HG03103 (cell line): ENCODE data around the gene WDR64.
A peak's percentile ranks its signal among the peaks of the same experiment; 100 is the strongest.
"Not testable (repeated sequence)": the region's sequence is repeated elsewhere in the genome, so short reads cannot be mapped to it uniquely, and the experiment has no call there.

Source experiments
- ATAC-seq: cut with Tn5 transposase; IDR thresholded peaks from one replicate; pipeline ENCODE4 v1.9.1; 2021; ENCODE audit warnings: low read depth; ENCODE audit not compliant: unreplicated experiment

WDR64 gene

DNA sequence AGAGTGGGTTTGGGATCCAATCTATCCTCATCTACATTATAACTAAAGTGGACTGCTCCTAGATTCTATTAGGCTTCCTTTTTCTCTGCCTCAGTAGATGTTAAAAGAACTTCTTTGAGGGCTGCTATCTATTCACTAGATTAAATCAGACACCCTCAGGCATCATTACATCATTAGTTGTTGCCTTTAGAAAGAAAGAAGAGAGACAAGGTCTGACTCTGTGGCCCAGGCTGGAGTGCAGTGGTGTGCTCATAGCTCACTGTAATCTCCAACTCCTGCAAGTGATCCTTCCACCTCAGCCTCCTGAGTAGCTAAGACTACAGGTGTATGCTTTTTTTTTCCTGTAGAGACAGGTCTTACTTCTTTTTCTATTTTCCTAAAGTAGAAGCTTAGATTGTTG lies 124.8 kb downstream of the WDR64 start:
- ATAC-seq = no peak

DNA sequence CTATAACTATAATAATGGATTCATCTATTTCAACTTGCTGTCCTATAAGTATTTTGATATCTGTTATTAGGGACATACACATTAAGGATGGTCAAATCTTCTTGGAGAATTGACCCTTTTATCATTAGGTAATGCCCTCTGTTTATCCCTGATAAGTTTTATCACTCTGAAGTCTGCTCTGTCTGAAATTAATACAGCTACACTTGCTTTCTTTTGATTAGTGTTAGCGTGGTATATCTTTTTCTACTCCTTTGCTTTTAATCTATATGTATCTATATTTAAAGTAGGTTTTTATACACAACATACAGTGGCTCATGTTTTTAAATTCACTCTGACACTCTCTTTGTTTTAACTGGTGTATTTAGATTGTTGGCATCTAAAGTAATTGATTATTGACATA lies 126.0 kb downstream of the WDR64 start:
- no peak for ATAC-seq

DNA sequence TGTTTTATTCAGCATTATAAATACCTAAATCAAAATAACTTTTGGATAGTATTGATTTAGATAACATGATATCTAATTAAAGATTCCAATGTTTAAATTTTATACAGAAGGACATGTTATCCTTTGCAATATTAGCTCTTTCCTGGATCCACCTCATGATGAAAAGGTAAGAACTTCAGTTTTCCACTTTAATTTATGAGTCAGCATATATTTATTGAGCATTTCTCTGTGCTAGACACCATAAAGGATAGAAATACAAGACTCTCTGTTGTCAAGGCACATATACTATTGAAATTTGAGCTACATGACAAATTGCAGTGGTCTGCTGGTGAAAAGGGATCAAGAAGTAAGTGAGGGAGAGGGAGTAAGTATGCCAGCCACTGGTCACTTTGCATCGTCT lies 127.8 kb downstream of the WDR64 start:
- ATAC-seq = no peak

DNA sequence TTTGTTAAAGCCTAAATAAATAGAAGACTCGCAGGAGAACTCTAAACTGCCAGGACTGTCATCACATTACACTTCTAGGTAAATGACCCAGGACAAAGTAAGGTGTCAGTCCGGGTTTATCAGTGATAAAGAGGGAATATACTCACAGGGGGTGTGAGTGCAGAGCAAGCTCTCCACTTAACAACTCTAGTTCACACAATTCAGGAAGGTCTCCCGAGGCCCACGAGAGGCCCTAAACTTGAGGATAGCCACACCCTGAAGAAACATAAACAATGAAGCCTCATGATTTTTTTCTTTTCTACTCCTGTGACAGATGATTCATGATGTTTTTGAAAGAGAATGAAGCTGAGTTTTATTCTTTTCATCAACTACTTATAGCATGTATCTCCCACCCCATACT lies 130.3 kb downstream of the WDR64 start:
- ATAC-seq = no peak

DNA sequence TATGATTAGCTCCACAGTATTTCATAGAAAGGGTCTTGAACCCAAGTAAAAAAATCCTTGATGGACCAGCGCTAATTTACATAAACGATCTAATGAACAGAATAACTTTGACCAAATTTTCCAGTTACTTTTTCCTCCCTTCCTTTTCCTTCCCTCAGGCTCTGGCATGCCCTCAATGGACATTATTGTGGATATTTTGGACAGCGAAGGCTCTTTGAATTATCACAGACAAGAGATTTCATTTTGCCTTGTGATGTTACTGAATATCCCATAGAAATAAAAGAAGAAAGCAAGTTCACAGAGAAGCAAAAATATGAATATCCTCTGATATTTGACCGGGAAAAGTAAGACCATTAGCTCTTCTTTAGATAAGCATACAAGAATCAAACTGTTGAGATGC lies 135.6 kb downstream of the WDR64 start:
- ATAC-seq = no peak

DNA sequence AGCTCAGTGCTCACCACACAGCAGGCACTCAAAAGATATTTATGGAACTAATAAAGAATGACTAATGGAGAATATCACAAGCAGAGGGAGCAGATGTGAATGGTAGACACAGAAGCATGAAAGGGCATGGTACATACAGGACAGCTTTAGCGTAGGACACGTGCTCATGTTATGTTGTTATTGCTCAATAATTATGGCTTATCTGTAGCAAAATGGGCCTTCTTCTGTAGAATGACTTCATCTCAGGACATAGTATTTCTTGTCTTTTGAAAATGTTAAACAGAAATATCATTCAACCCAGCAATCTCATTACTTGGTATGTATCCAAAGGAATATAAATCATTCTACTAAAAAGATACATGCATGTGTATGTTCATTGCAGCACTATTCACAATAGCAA lies 137.0 kb downstream of the WDR64 start:
- no peak for ATAC-seq

DNA sequence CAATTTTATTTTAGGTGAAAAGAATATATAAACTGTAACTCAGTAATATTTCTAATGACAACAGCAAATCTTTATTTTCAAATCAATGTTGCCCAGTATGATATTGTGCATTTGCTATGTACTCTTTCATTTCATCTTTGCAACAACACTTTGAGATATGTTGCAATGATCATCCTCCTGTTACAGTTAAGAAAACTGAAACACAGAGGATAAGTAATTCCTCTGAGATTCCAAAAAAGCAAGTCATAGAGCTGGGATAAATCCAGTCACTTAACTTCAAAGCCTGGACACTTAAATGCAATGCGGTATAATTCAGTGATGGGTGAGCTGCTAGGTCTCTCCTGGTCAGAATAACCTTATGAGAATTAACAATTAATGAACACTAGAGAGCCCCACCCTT lies 147.3 kb downstream of the WDR64 start:
- no peak for ATAC-seq

DNA sequence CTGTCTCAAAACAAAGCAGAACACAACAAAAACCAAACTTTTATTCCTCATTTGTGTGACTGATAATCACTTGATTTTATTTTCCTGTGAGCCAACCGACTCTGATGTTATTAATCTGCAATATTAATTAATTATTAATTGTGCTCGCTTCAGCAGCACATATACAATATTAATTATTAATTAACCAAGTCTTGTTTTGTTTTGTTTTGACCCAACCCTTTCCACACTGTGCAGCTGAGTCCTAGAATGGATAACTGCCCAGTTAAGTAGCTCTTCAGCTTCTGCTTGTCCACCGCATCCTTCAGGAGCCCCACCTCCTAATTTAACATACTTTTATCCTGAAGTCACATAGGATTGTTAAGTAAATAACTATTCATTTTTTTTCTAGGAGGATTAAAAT lies 148.6 kb downstream of the WDR64 start:
- ATAC-seq = no peak

DNA sequence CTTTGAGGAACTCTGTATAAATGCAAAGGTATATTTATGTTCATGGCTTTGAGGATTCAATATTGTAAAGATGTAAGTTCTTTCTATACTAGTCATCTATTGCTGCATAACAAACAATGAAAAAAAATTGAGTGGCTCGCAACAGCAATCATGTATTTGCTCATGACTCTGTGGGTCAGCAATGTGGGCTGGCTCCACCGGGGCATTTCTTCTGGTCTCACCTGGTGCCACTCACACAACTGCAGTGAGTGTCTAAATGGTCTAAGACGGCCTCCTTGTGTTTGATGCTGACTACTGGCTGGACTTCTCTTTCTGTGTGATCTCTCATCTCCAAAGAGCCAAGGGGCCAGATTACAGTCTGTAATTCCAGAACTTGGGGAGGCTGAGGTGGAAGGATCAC lies 150.8 kb downstream of the WDR64 start:
- no peak for ATAC-seq

DNA sequence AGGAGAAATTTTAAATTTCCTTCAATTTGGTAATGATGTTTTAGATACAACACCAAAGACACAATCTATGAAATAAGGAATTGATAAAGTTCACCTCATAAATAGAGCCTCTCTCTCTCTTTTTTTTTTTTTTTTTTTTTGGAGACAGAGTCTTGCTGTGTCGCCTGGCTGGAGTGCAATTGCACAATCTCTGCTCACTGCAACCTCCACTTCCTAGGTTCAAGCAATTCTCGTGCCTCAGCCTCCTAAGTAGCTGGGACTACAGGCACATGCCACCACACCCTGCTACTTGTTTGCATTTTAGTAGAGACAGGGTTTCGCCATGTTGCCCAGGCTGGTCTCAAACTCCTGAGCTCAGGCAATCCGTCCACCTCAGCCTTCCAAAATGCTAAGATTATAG lies 152.6 kb downstream of the WDR64 start:
- not testable (repeated sequence) for ATAC-seq

DNA sequence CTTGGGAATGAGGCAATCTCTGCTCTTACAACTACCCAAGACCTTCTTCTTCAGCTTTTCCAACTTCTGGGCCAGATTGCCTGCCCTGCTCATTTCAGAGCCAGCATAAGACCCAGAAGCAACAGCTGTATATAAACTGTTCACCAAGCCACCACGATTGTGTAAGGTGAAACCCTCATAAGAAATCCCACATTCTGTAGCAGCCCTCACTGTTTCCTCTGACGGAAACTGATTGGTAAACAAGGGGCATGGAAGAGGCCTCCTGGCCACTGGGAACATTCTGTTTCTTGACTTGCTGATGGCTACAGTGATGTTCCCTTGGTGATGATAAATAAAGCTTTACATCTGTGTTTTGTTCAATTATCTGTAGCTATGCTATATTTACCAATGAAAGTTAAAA lies 156.2 kb downstream of the WDR64 start:
- ATAC-seq = no peak

DNA sequence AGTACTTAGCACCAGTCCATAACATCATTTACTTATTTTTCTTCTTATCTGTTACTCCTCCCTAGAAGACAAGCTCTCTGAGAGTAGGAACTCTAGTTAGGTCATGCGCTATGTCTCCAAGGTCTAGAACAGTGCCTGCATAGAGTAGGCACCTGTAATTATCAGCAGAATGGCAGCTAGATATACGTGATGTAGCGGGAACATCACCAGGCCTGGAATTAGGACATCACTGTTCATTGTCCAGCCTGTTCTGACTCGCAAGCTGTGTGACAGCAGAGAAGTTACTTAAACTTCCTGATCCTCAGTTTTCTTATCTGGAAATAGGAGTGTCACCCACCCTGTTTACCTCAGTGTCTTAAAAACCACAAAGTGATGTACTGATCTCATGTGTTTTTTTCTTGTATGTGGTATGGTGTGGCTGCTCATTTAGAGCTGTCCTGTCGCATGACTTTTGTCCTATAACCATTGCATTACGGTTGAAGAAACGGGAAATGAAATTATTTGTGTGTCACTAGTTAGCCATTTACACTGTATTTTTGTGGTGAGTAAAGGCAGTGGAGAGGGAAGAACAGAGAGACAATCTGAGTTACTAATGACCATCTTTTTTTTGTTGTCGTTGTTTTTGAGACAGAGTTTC lies 158.8 kb downstream of the WDR64 start:
- no peak for ATAC-seq

DNA sequence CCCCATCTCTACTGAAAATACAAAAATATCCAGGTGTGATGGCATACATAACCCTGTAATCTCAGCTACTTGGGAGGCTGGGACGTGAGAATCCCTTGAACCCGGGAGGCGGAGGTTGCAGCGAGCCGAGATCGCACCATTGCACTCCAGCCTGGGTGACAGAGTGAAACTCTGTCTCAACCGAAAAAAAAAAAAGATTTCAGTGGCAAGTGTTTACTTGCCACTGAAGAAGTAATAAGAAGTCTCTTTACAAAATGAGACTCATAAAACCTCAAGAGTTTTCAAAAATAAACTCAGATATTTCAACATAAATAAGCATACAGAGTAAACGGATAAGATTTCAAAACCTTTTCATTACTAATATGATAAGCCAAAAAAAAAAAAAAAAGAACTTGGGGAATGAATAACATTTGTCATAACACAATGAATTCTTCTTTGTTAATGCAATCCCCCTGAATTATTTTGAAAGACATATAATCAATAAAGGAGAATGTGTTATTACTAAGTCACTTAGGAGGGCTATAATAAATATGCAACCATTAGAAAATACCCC lies 161.8 kb downstream of the WDR64 start:
- ATAC-seq = no peak

DNA sequence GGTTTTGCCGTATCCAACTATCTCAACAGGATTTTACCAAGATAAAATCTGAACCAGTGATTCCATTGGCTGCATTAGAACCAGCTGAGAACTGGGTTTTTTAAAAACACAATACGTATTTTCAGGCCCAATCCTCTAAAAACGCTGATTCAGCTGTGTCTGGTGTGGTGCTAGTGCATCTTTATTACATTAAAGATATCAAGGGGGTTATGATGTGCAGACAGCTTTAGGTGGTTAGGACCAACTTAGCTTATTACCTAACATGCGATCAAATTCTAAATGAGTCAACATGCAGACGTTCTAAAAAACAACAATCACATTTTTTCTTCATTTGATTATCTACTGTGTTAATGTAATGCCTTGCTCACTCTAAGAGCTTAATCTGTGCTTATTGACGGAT lies 163.9 kb downstream of the WDR64 start:
- ATAC-seq = no peak

DNA sequence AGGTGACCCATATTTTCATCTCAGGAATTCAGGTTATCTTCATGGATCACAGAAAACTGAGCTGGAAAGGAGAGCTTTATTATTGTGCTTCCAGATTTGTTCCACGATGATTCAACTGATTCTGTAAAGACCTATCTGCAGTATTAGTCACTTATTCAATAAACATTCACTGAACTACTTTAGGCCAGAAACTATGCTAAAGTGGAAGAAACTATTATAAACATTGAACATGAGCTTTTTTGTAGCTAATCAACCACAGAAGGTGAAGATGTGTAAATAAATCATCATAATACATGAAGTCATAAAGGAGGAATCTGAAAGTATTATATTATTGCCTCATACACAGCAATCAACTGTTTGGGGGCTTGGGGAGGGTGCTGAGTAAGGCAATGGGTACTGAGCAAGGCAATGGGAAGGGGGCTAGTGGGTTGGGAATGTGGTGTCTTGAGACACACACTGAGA lies 165.3 kb downstream of the WDR64 start:
- no peak for ATAC-seq

DNA sequence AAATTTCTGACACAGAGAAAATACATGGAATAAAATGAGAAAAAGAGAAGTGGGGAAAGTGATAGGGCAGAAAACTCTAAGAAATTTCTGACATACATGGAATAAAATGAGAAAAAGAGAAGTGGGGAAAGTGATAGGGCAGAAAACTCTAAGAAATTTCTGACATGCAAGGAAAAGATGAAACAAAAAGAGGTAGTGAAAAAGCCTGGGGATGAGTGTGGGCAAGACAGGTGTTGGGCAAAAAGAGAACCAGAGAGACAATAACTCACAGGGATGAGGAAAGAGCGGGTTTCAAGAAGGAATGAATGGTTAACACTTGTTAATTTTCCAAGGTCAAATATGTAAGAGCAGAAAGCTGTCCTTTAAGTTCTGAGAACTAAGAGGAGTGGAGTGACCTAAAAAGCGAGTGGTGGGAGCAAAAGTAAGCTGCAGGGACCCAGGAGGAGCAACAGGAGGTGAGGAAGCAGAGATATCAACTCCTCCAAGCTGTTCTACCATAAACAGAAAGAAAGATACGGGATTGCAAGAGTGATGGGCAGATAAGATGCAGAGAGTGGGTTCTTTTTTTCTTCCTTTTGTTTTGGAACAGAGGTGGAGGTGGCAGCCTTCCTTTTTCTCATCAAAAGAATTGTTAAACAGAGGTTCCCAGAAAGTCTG lies 166.0 kb downstream of the WDR64 start:
- peak; percentile 53 for ATAC-seq

DNA sequence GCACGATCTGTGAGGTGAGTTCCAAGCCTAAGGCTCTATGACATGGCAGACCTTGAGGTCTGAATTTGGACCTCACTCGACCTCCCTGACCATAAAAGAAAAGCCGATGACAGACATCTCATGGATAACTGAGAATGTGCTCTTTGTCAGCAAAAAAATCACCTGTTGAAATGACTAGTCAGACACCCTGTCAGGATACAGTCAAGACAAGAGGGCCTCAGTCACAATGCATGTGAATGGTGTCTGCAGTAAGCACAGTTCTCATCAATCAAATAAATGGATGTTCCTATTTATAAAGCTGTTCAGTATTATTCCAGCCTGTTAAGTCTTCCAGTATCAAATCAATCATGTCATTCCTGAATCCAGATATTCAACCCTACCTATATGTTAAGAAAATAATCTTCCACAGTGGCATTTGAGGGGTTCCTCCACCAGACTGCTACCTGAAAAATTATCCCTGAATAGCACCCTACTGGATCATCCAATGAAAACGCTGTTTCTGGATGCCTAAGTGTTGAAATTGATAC lies 167.3 kb downstream of the WDR64 start:
- no peak for ATAC-seq

DNA sequence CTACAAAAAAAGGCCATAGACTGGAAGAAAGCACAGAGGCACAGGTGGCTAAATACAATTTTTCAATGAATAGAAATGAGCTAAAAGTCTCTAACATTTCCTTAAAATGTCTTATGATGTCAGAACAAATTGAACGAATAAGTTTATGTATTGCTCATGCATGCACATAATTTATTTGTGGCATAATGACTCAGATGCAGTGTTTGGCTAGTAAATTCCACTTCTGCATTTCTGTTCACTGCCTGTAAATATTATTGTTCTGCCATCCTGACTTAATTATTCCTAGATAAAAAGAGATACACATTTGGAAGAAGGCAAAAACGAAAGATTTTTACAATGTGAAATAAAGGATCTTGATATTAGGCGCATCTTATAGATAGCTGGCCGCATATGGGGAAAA lies 169.3 kb downstream of the WDR64 start:
- ATAC-seq = no peak

DNA sequence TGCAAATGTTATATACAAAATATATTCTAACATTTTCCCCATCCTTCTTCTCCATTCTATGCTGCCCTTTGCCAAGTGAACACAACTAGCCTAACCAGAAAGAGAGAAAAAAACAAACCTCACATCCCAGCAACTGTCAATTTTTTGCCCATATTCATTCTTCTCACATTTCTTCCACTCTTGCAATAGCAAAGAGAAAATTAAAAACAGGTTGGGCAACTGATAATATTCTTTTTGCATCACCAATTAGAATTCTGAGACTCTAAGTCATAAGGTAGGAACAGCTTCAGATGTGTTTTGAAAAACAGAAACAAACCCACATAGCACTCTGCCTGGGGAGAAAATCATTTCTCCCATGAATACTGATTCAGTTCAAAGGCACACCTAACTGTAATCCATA lies 170.8 kb downstream of the WDR64 start:
- no peak for ATAC-seq

DNA sequence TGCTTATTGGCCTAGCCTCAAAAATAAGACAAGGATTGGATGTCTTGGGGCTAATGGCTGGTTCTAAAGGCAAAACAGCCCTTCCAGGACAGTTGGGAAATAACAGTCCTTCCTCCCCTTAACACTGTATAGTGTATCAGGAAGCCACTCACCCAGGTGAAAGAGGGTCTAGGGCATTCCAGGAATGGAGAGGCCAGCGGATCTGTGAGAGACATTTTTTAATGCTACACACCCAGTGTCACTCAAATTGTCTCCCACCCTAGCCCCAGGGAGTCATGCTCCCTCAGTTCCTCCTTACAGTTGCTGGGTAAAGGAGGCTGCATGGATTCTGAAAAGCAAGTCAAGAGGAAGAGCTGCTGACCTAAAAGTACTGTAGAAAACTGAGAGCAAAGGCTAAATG lies 171.8 kb downstream of the WDR64 start:
- no peak for ATAC-seq

DNA sequence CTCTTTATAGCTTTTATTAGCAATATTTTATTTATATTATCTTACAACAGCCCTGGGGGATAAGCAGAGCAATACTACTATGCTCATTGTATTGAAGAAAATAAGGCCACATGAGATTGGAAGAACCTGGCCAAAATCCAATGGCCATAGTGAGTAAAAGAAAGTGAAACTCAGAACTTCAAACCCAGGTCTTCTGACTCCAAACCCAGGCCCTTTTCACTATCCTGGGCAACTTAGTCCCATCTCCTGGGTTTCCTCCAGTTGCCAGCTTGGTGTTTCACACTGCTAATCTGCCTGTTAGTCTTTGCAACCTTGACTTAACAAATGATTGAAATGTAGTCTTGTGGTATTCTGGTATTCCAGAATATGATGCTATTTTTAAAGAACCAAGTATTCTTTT lies 173.5 kb downstream of the WDR64 start:
- no peak for ATAC-seq

DNA sequence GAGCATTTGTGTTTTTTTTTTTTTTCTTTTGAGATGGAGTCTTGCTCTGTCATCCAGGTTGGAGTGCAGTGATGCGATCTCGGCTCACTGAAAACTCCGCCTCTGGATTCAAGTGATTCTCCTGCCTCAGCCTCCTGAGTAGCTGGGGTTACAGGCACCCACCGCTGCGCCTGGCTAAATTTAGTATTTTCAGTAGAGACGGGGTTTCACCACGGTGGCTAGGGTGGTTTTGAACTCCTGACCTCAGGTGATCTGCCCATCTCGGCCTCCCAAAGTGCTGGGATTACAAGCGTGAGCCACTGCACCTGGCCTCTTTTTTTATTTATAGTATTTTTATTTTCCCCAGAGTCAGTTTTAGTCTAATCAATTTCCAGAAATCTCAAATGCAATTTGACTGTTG lies 174.5 kb downstream of the WDR64 start:
- not testable (repeated sequence) for ATAC-seq
